Activated CD4-positive, alpha-beta memory T cell treated with anti-CD3 and anti-CD28 coated beads, Interleukin-2, amount 10 ng/mL, durations not matched to agents 7 days and 5 days (primary cell): ENCODE data around the gene LILRA6. TPM values are rescaled to one million over a fixed set of nuclear protein-coding genes. Genes with fewer than 3 reads are reported as not detected.
"Not testable (repeated sequence)": the region's sequence is repeated elsewhere in the genome, so short reads cannot be mapped to it uniquely, and the experiment has no call there.

Source experiments
- CTCF ChIA-PET: fragments of 350-600 bp; sonication (Branson Sonifier 250); formaldehyde crosslinking; loops from one replicate; lab custom pipeline; 2021; ENCODE audit warnings: antibody characterized with exemption, inconsistent platforms; lab: Charles Lee
- POLR2A ChIA-PET: fragments of 350-600 bp; sonication (Branson Sonifier 250); formaldehyde crosslinking; loops from one replicate; lab custom pipeline; 2021; ENCODE audit warnings: antibody characterized with exemption; lab: Charles Lee
- DNase-seq: peaks from one replicate; pipeline ENCODE4 v3.0.0-alpha.2; 2020
- H3K27ac Mint-ChIP-seq: one replicate; pipeline ENCODE4 v1.8.0; 2021; ENCODE audit warnings: mild to moderate bottlenecking, mixed read lengths
- H3K27me3 Mint-ChIP-seq: one replicate; pipeline ENCODE4 v1.8.0; 2021; ENCODE audit warnings: mixed read lengths
- H3K36me3 Mint-ChIP-seq: one replicate; pipeline ENCODE4 v1.8.0; 2021; ENCODE audit warnings: low read depth, mixed read lengths
- H3K4me1 Mint-ChIP-seq: one replicate; pipeline ENCODE4 v1.8.0; 2021; ENCODE audit warnings: mixed read lengths
- H3K4me3 Mint-ChIP-seq: one replicate; pipeline ENCODE4 v1.8.0; 2021; ENCODE audit warnings: mild to moderate bottlenecking, mixed read lengths
- H3K9me3 Mint-ChIP-seq: one replicate; pipeline ENCODE4 v1.8.0; 2021; ENCODE audit warnings: mixed read lengths
- total RNA-seq, 2 experiments: library from RNA; stranded (reverse); gene quantifications; one replicate each; pipeline ENCODE4 v1.2.3, GENCODE V29; 2021

Gene LILRA6
- total RNA-seq, 2 experiments from 2014 or later, result 0.65 to 0.68 TPM

- CTCF ChIA-PET, H3K36me3 Mint-ChIP-seq, H3K9me3 Mint-ChIP-seq, POLR2A ChIA-PET, H3K27ac Mint-ChIP-seq, H3K4me3 Mint-ChIP-seq, H3K4me1 Mint-ChIP-seq, DNase-seq: not testable (repeated sequence)
- H3K27me3 Mint-ChIP-seq, result peaks cover 18% of the 10 kb centered on the region
Measured at GRCh38 chr19:54239491-54240371, 2.9 kb downstream of the LILRA6 start.

GRCh38 chr19:54233941-54234340, 8.6 kb downstream of the LILRA6 start:
- peaks cover 5% of the 10 kb centered on the region for H3K4me1 Mint-ChIP-seq
- H3K27me3 Mint-ChIP-seq, result peaks cover 52% of the 10 kb centered on the region
- no peak overlapping the region for H3K4me3 Mint-ChIP-seq
- CTCF ChIA-PET, result no interaction called here
- H3K36me3 Mint-ChIP-seq, result no peaks in the 10 kb centered on the region
- no peak overlapping the region for H3K27ac Mint-ChIP-seq
- DNase-seq, result no peak
- POLR2A ChIA-PET, result no interaction called here
- no peaks in the 10 kb centered on the region for H3K9me3 Mint-ChIP-seq

- Mint-ChIP-seq H3K27ac (no peak overlapping the region), H3K9me3 (no peaks in the 10 kb centered on the region), H3K27me3 (peaks cover 53% of the 10 kb centered on the region), H3K4me3 (no peak overlapping the region), H3K4me1 (peaks cover 5% of the 10 kb centered on the region), H3K36me3 (no peaks in the 10 kb centered on the region)
- ChIA-PET CTCF (interaction anchor here (0.6 kb wide), 1 partner anchor 42 kb away, joined by 5 read pairs; the partner anchor contains the start of gene MBOAT7), POLR2A (interaction anchor here (1.0 kb wide), 2 partner anchors 20 to 31 kb away, joined by 3 to 4 read pairs; no protein-coding TSS in a partner anchor)
- peak; percentile 86 for DNase-seq
Measured at GRCh38 chr19:54231077-54231931, 11.3 kb downstream of the LILRA6 start.

- H3K27ac Mint-ChIP-seq, result no peak overlapping the region
- POLR2A ChIA-PET, result no interaction called here
- DNase-seq, result no peak
- no peaks in the 10 kb centered on the region for H3K36me3 Mint-ChIP-seq
- H3K4me3 Mint-ChIP-seq, result no peak overlapping the region
- H3K4me1 Mint-ChIP-seq, result peaks cover 5% of the 10 kb centered on the region
- CTCF ChIA-PET, result interaction anchor here (0.7 kb wide), 1 partner anchor 93 kb away, joined by 4 read pairs; no protein-coding TSS in a partner anchor
- no peaks in the 10 kb centered on the region for H3K9me3 Mint-ChIP-seq
- peaks cover 52% of the 10 kb centered on the region for H3K27me3 Mint-ChIP-seq
Measured at GRCh38 chr19:54230031-54230430, 12.6 kb downstream of the LILRA6 start.

- H3K4me1 Mint-ChIP-seq, result peaks cover 5% of the 10 kb centered on the region
- peaks cover 43% of the 10 kb centered on the region for H3K27me3 Mint-ChIP-seq
- ChIA-PET CTCF (interaction anchor here (1.4 kb wide), 1 partner anchor 37 kb away, joined by 3 read pairs; no protein-coding TSS in a partner anchor), POLR2A (interaction anchor here (1.0 kb wide), 1 partner anchor 18 kb away, joined by 3 read pairs; no protein-coding TSS in a partner anchor)
- no peak overlapping the region for H3K27ac Mint-ChIP-seq
- DNase-seq, result no peak
- no peaks in the 10 kb centered on the region for H3K36me3 Mint-ChIP-seq
- no peaks in the 10 kb centered on the region for H3K9me3 Mint-ChIP-seq
- no peak overlapping the region for H3K4me3 Mint-ChIP-seq
Measured at GRCh38 chr19:54229146-54229545, 13.4 kb downstream of the LILRA6 start.

- H3K9me3 Mint-ChIP-seq, CTCF ChIA-PET, H3K27ac Mint-ChIP-seq, POLR2A ChIA-PET, H3K36me3 Mint-ChIP-seq, DNase-seq, H3K4me3 Mint-ChIP-seq: not testable (repeated sequence)
- peaks cover 19% of the 10 kb centered on the region for H3K4me1 Mint-ChIP-seq
- peaks cover 24% of the 10 kb centered on the region for H3K27me3 Mint-ChIP-seq
Measured at GRCh38 chr19:54224619-54225018, 18.0 kb downstream of the LILRA6 start.

GRCh38 chr19:54223937-54224281, 18.7 kb downstream of the LILRA6 start:
- POLR2A ChIA-PET, H3K9me3 Mint-ChIP-seq, H3K27ac Mint-ChIP-seq, DNase-seq, H3K36me3 Mint-ChIP-seq, CTCF ChIA-PET, H3K4me3 Mint-ChIP-seq: not testable (repeated sequence)
- H3K4me1 Mint-ChIP-seq, result peaks cover 19% of the 10 kb centered on the region
- peaks cover 20% of the 10 kb centered on the region for H3K27me3 Mint-ChIP-seq

- Mint-ChIP-seq H3K27ac (peak overlapping the region; percentile 59), H3K27me3 (peaks cover 18% of the 10 kb centered on the region), H3K4me1 (peaks cover 19% of the 10 kb centered on the region), H3K4me3 (peak overlapping the region; percentile 59)
- CTCF ChIA-PET, POLR2A ChIA-PET, H3K36me3 Mint-ChIP-seq, DNase-seq, H3K9me3 Mint-ChIP-seq: not testable (repeated sequence)
Measured at GRCh38 chr19:54223277-54223936, 19.2 kb downstream of the LILRA6 start.

GRCh38 chr19:54222474-54223276, 19.9 kb downstream of the LILRA6 start, which contains the start of gene LILRB3:
Gene LILRB3, minus strand, starts transcription at chr19:54223007. Its CDS starts 31 bp downstream, at chr19:54222976.
- H3K27me3 Mint-ChIP-seq, result peaks cover 14% of the 10 kb centered on the region
- H3K9me3 Mint-ChIP-seq, POLR2A ChIA-PET, H3K36me3 Mint-ChIP-seq, CTCF ChIA-PET: not testable (repeated sequence)
- DNase-seq, result peak; percentile 41
- peak within 1 kb of the TSS; percentile 59 for H3K4me3 Mint-ChIP-seq
- peak within 1 kb of the TSS; percentile 59 for H3K27ac Mint-ChIP-seq
- peaks cover 19% of the 10 kb centered on the region for H3K4me1 Mint-ChIP-seq

- Mint-ChIP-seq H3K4me1 (peaks cover 19% of the 10 kb centered on the region), H3K27me3 (peaks cover 12% of the 10 kb centered on the region)
- CTCF ChIA-PET, POLR2A ChIA-PET, H3K36me3 Mint-ChIP-seq, H3K27ac Mint-ChIP-seq, H3K9me3 Mint-ChIP-seq, H3K4me3 Mint-ChIP-seq, DNase-seq: not testable (repeated sequence)
Measured at GRCh38 chr19:54221947-54222346, 20.6 kb downstream of the LILRA6 start.

- H3K4me1 Mint-ChIP-seq, result peaks cover 19% of the 10 kb centered on the region
- H3K27me3 Mint-ChIP-seq, result not testable (repeated sequence)
Measured at GRCh38 chr19:54219702-54220101, 22.9 kb downstream of the LILRA6 start.

More at GRCh38 chr19:54219702-54220101, 22.9 kb downstream of the LILRA6 start:
- POLR2A ChIA-PET, H3K9me3 Mint-ChIP-seq, CTCF ChIA-PET, DNase-seq, H3K4me3 Mint-ChIP-seq, H3K27ac Mint-ChIP-seq: not testable (repeated sequence)
- H3K36me3 Mint-ChIP-seq, result peaks cover 11% of the 10 kb centered on the region
